HG03520 (cell line): Measurements from ENCODE around the gene LHB.
"Not testable (repeated sequence)": the region's sequence is repeated elsewhere in the genome, so short reads cannot be mapped to it uniquely, and the experiment has no call there.

Source experiments
- ATAC-seq: cut with Tn5 transposase; IDR thresholded peaks from one replicate; pipeline ENCODE4 v1.9.1; 2021; ENCODE audit warnings: mild to moderate bottlenecking, moderate library complexity; ENCODE audit not compliant: unreplicated experiment

LHB gene

DNA sequence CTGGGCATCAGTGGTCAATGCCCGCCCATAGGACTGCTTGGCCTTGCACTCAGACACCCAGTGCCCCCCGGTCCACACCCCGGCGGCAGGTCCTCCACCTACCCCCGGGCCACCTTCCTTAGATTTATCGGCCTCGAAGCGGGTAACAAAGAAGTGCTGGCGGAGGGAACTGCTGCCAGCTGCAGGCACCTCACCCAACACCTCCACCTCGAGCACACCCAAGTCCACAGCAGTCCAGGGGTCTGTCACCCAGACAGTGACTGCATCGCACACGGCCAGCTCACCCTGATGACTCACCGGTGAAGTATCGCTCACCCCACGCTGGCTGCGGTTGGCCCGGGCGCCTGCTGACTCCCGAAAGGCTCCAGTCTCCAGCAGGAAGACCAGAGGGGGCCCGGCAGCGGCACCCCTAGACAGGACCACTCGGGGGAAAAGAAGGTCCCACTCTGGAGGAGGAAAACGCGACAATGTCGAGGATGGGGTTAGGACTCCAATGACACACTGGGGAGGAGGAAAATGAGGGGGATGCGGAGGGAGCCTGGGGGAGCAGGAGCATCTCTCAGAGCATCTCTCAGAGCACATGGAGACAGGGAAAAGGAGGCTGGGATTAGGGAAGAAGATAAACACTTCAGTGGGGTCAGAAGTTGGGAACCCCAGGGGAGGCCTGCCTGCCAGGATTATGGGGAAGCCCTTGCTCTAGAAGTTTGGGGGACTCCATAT, 21.8 kb upstream of the LHB start:
- not testable (repeated sequence) for ATAC-seq

GRCh38 chr19:49038111-49038510, 21.2 kb upstream of the LHB start:
- not testable (repeated sequence) for ATAC-seq

DNA sequence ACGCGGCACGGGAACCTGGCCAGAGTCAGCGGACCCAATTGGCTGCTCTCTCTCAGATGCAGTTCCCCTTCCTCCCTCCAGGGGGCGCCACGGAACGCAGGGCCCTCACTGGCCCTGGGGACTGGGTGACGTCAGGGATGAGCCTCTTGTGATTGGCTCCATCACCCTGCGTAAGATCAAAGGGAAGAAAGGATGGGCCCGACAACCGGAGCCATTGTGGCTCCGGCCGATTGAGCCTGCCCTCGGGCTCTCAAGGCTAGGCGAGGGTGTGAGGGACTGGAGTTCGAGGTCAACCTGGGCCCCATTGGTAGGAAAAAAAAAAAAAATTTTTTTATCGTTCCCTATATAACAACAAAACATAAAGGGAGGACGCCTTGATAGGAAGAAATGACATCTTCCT, 19.9 kb upstream of the LHB start, which contains the start of gene CGB1:
CGB1 (minus strand) TSS at position 81 of the 400 bp plus-strand sequence. CDS start 184 bp downstream, outside the sequence.
- ATAC-seq = not testable (repeated sequence)

DNA sequence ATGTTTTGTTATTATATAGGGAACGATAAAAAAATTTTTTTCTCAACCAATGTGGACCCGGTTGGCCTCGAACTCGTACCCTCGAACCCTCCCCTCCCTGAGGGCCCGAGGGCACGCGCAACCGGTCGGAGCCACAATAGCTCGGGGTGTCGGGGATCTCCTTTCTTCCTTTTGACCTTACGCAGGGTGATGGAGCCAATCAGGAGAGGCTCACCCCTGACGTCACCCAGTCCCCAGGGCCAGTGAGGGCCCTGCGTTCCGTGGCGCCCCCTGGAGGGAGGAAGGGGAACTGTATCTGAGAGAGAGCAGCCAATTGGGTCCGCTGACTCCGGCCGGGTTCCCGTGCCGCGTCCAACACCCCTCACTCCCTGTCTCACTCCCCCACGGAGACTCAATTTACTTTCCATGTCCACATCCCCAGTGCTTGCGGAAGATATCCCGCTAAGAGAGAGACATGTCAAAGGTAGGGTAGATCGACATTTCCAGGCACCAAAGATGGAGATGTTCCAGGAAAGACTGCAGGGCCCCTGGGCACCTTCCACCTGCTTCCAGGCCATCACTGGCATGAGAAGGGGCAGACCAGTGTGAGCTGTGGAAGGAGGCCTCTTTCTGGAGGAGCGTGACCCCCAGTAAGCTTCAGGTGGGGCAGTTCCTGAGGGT, 14.9 kb upstream of the LHB start, which contains the start of gene CGB2:
CGB2 (plus strand) TSS at position 249 of the 660 bp plus-strand sequence; CDS start at position 455, 206 bp downstream.
- ATAC-seq = not testable (repeated sequence)

GRCh38 chr19:49030323-49030722, 13.4 kb upstream of the LHB start:
- not testable (repeated sequence) for ATAC-seq

GRCh38 chr19:49029749-49030148, 12.9 kb upstream of the LHB start:
- not testable (repeated sequence) for ATAC-seq

- ATAC-seq = not testable (repeated sequence)
Measured at GRCh38 chr19:49028686-49029085, 11.8 kb upstream of the LHB start.

DNA sequence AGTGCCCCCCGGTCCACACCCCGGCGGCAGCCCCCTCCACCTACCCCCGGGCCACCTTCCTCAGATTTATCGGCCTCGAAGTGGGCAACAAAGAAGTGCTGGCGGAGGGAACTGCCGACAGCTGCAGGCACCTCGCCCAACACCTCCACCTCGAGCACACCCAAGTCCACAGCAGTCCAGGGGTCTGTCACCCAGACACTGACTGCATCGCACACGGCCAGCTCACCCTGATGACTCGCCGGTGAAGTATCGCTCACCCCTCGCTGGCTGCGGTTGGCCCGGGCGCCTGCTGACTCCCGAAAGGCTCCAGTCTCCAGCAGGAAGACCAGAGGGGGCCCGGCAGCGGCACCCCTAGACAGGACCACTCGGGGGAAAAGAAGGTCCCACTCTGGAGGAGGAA, 8.7 kb upstream of the LHB start:
- ATAC-seq = not testable (repeated sequence)

- ATAC-seq = not testable (repeated sequence)
Measured at GRCh38 chr19:49025088-49025487, 8.2 kb upstream of the LHB start.

GRCh38 chr19:49024233-49024632, 7.3 kb upstream of the LHB start, which contains the start of gene CGB3:
CGB3 (minus strand) TSS chr19:49024333; CDS start chr19:49023971, 362 bp downstream.
- ATAC-seq = not testable (repeated sequence)

GRCh38 chr19:49022116-49022515, 5.2 kb upstream of the LHB start:
- ATAC-seq = no peak

- ATAC-seq = no peak
Measured at GRCh38 chr19:49020931-49021895, 4.3 kb upstream of the LHB start.

DNA sequence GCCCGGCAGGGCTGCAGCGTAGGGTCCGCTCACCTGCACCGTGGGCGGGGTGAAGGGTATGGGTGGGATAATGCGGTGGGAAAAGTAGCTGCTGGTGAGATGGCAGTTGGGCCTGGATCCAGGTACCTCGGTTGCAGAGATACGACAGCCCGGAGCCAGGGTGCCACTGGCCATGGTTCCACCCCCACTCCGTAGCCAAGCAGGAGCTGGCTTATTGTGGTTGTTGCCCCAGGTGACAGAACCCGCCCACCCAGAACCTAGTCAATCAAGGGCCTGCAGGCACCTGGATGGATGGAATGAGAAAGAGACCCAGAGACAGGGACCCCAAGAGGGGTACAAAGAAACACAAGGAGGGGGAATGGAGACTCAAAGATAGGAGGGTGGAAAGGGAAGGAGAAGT, 3.5 kb upstream of the LHB start:
- ATAC-seq = no peak

- no peak for ATAC-seq
Measured at GRCh38 chr19:49019242-49019932, 2.5 kb upstream of the LHB start.

DNA sequence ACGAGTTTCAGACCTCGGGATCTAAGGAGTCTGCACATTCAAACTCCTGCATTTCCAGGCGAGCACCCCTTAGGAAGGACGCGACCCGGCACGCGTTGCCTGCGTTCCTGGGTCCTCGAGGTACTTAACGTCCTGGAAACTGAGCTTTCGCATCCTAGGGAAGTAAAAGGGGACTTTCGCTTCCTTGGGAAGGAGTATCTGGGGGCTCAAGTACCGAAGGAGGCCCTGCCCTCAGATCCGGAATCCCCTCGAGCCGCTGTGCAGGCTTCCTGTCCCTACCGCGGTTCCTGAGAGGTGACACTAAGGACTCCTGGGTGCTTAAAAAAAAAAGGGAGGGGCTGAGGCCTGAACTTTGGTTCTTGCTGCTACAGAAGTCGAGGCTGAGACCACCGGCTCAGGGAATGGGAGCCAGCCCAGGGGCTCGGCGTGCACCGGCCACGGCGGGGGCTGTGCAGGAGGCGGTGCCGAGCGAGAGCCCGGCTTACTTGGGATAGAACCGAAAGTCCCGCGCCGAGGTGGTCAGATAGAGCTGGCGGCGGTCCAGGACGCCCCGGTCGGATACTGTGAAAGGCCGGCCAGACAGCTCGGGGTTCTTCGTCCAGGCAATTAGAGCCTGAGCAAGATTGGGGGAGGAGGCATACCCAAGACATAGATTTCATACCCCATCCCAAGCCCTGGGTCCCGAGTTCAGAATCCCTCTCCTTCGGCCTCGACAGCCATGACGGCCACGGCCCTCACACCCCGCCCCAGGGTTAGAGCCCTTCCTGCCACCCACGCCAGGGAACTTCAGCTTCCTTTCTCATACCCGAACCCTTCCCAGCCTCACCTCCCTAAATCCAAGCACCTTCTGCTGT, 1.7 kb upstream of the LHB start:
- not testable (repeated sequence) for ATAC-seq

DNA sequence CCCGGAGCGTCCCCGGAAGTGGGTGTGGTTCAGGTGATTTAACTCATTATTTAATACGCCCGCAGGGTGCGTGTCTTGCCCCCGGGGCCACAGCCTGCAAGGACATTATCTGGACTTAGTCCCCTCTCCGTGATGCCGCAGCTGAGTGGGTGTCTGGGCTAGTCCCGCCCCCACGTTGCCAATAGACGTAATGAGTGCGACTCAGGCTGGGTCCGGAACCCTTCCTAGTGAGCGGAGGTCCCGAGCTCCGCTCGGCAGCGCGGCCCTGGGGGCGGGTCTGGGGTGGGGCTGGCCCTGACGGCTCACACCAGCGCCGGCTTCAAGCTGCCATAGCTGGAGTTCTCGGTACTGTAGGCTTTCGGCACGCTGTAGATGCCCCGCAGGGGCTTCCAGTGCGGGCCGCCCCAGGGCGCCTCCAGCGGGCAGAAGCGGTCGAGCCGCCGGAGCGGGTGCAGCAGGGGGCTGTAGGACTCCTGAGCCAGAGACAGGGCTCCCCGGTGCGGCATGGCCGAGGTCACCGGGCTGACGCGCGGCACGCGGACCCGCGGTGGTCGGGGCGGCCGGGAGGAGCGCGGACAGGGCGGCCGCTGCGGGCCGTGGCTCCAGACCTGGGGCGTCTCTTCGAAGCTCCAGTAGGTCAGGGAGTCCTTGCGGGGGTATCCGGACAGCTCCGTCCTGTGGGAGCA, 918 bp upstream of the LHB start:
- ATAC-seq = no peak

- no peak for ATAC-seq
Measured at GRCh38 chr19:49016067-49016839, 638 bp downstream of the LHB start.

DNA sequence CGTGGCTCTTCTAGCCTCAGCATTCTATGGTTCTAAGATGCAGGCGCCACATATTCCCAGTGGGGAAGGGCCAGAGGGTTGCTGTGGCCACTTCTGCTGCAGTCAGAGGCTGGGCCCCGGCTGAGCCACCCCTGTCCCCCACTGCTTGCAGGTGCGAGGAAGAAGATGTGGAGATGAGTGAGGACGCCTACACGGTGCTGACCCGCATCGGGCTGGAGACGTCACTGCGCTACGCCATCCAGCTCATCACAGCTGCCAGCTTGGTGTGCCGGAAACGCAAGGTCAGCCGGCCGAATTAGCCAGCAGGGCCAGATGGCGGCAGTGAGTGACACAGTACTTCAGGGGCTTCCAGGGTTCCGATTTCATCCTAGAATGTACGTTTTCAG, 2.0 kb downstream of the LHB start:
- no peak for ATAC-seq
